Measurements from ENCODE around the gene CSMD2.
"Not testable (repeated sequence)": the region's sequence is repeated elsewhere in the genome, so short reads cannot be mapped to it uniquely, and the experiment has no call there.

CSMD2 gene

DNA sequence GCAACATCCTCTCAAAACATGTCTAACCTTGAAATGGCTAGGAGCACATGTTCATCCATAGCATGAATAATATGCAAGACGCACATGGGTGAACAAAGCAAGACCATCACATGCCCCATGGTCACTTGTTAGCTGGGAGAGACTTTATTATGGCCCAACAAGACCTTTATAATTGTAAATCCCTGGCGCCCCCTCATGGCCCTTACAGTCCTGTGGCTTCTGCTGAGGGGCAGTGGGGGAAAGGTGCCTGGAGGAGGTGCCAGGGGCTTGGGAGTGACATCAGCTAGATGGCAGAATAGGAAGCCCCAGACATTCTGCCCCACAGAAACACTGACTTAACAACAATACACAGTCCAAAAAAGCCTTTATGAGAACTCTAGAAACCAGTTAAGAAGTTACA, 51.7 kb downstream of the CSMD2 start:
- DNase-seq (ENCODE audit: low read depth in 2 of 2) = no peak

DNA sequence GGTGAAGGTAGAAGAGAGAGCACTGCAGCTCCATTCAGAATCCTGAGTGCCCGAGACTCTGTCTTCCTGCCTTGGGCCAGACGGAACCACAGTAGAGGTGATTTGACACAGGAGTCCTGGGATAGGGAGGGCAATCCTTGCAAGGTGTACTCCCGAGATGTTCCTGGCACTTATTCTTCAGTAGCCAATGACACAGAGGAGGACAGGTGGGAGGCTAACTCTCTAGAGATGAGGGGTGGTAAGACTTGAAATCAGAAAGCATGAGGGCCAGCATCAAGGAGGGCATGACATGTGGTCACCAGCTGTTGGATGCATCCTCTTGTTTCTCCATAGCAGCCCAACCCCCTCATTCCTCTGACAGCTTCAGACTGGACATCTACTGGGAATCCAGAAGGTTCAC, 56.3 kb downstream of the CSMD2 start:
- DNase-seq (ENCODE audit: low read depth in 2 of 2) = no peak

DNA sequence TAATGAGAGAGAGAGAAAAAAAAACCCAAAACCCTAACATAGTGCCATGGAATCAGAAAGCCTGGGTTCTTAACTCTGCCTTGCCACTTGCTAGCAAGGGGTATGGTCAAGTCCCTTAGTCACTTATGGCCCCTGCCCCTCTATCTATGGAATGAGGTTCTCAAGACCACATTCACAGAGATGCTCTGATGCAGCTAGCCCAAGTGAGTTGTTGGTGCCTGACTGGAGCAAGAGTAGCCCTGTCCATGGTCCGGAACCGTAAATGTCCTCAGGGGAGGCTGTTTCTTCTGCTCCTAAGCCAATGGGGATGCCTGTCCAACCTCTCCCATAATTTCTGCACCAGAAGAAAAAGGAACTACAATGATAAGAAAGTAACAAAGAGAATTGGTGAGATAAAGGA, 56.8 kb downstream of the CSMD2 start:
- no peak for DNase-seq (ENCODE audit: low read depth in 2 of 2)

GRCh38 chr1:34101151-34101550, 63.9 kb downstream of the CSMD2 start:
- DNase-seq (ENCODE audit: low read depth in 2 of 2) = no peak

DNA sequence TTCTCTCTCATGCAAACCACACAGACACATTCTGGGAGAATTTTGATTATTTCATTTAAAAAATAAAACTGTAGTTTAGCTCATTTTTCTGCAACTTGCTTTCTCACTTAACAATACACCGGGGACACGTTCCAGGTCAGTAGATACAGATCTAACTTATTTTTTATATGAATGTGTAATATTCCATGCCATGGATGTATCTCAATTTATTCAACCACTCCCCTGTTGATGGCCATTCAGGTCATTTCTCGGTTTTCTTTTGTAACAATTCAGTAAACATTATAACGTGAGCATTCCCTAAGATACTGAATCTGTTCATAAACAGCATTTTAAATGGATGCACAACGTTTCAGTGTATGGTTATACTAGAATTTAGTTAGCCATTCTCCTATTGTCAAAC, 64.7 kb downstream of the CSMD2 start:
- DNase-seq (ENCODE audit: low read depth in 2 of 2) = no peak

- not testable (repeated sequence) for DNase-seq (ENCODE audit: low read depth in 2 of 2)
Measured at GRCh38 chr1:34092399-34092798, 72.6 kb downstream of the CSMD2 start.

GRCh38 chr1:34089731-34090130, 75.3 kb downstream of the CSMD2 start:
- no peak for DNase-seq (ENCODE audit: low read depth in 2 of 2)

DNA sequence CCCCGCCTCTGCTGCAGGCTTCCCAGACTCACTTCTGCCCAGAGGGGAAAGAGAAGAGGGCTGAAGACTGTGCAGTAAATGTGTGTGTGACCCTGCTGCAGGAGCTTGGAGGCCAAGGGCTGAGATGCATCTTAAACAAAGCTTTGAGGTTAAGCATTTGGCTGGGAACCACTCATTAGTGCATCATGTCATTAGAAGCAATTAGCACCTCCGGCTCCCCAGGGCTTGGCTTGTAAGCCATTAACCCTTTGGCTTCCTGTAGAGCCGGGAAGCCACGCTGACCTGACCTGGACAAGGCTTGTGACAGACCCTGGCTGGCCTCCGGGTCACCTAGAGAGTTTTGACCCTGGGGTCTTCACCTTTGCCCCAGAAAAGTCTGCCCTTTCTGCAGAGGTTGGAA, 77.0 kb downstream of the CSMD2 start:
- DNase-seq (ENCODE audit: low read depth in 2 of 2) = no peak

- DNase-seq (ENCODE audit: low read depth in 2 of 2) = no peak
Measured at GRCh38 chr1:34086561-34086960, 78.5 kb downstream of the CSMD2 start.

GRCh38 chr1:34083974-34084373, 81.1 kb downstream of the CSMD2 start:
- DNase-seq (ENCODE audit: low read depth in 2 of 2) = no peak

DNA sequence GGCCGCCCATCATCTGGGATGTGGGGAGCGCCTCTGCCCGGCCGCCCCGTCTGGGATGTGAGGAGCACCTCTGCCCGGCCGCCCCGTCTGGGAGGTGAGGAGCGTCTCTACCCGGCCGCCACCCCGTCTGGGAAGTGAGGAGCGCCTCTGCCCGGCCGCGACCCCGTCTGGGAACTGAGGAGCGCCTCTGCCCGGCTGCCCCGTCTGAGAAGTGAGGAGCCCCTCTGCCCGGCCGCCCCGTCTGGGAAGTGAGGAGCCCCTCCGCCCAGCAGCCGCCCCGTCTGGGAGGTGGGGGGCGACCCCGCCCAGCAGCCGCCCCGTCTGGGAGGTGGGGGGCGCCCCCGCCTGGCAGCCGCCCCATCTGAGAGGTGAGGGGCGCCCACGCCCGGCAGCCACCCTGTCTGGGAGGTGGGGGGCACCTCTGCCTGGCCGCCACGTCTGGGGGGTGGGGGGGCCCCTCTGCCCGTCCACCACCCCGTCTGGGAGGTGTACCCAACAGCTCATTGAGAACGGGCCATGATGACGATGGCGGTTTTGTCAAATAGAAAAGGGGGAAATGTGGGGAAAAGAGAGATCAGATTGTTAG, 82.9 kb downstream of the CSMD2 start:
- DNase-seq (ENCODE audit: low read depth in 2 of 2) = not testable (repeated sequence)

DNA sequence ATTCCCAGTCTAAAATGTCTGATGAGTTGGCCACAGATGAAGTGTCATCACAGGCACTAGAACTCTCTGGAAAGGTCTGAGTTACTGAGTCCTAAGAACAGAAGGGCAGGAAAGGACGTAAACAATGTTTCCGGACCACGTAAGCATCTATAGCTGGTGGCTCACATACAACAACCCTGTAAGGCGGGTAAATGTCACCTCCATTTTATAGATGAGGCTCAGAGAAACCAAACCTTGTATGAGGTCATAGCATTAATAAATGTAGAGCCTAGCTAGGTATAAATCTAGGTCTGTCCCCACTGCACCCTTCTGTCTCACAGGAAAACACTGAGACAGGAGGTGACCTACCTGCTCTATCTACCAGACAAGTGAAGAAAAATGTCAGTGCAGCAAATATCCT, 86.6 kb downstream of the CSMD2 start:
- DNase-seq (ENCODE audit: low read depth in 2 of 2) = no peak

DNA sequence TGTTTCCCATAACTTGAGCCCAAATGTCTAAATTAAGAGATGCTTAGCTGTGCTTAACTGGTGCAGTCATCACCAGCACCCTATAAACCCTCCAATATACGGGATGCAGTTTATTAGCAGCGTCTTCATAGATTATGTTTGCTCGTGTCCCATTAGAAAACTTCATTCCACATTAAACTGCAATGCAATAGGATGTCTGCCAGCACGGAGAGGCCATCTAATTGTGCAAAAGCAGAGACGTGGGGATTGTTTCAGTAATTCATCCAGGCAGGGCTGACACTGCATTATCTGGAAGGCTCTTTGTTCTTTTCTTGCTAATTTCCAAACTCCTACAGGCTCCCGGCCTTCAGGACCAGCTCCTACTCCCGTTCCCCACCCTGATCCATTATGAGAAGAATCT, 89.5 kb downstream of the CSMD2 start:
- no peak for DNase-seq (ENCODE audit: low read depth in 2 of 2)

GRCh38 chr1:34073028-34073695, 91.9 kb downstream of the CSMD2 start:
- no peak for DNase-seq (ENCODE audit: low read depth in 2 of 2)

- no peak for DNase-seq (ENCODE audit: low read depth in 2 of 2)
Measured at GRCh38 chr1:34070201-34070836, 94.7 kb downstream of the CSMD2 start.

- DNase-seq (ENCODE audit: low read depth in 2 of 2) = no peak
Measured at GRCh38 chr1:34066981-34067603, 97.9 kb downstream of the CSMD2 start.

DNA sequence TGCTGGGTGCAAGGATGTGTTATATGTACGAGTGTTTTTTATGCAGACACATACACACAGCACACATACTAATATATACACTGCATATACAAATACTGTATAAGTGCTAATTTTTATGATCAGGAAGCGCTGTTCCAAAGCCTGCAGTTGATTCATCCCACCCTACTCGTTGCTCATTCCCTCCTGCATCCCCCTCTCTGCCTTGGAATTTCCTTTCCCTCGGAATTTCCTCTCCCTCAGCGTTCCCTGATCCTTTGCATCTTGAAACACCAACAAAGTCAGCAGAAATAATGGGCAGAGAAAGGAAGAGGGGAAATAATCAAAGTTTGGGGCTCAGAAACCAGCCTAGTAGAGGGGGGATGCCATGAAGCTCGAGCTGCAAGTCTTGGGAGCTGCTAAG, 98.9 kb downstream of the CSMD2 start:
- no peak for DNase-seq (ENCODE audit: low read depth in 2 of 2)

GRCh38 chr1:34065498-34065897, 99.5 kb downstream of the CSMD2 start:
- DNase-seq (ENCODE audit: low read depth in 2 of 2) = no peak

GRCh38 chr1:34060901-34061415, 104.1 kb downstream of the CSMD2 start:
- DNase-seq (ENCODE audit: low read depth in 2 of 2) = no peak

DNA sequence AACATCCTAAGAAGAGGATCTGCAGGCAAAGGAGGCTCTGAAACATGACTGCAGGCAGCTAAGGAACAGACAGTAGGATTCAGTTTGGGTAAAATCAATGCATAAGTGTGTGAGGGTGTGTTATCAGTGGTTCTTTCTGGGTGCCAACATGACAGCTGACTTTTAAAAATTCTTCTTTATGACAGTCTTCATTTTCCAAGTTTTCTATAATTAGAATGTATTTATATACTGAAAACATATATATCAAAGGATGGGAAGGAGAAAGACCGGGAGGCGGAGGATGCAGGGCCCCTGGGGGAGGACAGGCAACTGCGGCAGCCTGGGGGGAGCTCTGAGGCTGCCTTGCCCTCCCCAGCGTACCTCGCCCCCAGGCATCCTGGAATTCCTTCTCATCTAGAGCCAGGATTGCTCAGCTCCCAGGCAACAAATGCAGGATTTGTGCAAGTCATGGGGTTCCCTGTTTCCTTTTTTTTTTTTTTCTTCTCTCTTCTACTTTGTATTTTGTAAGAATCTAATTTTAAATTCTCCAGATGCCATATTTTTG, 104.8 kb downstream of the CSMD2 start:
- DNase-seq (ENCODE audit: low read depth in 2 of 2) = no peak

GRCh38 chr1:34057347-34058130, 107.5 kb downstream of the CSMD2 start:
- DNase-seq (ENCODE audit: low read depth in 2 of 2) = no peak

DNA sequence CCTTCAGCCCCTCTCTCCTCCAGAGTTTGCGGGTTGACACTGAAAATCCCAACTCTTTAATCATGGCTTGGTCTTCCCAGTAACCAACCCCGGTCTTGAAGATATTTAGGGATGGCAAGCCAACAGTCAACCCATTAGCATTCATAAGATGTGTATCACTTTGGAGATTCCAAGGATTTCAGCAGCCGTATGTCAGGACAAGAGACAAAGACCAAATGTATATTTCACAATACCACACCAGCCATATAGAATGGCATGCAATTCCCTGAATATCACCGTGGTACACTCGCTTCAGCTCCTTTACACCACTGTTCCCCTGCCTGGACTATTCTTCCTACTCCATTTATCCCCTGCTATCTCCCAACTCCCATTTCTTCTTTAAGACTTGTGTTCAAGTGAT, 109.2 kb downstream of the CSMD2 start:
- DNase-seq (ENCODE audit: low read depth in 2 of 2) = no peak

Measured in activated CD8-positive, alpha-beta memory T cell treated with anti-CD3 and anti-CD28 coated beads for 4 hours (primary cell).